HepG2 (cell line): ENCODE measurements around the gene IL32. TPM values are rescaled to one million over a fixed set of nuclear protein-coding genes. Genes with fewer than 3 reads are reported as not detected.

Experiments used
- ATAC-seq: fragments of 200-7000 bp; cut with Tn5 transposase; 3 replicates; pipeline ENCODE4 v1.9.1; 2020; ENCODE audit warnings: mild to moderate bottlenecking, moderate library complexity
- BruUV-seq: library from RNA; stranded (reverse); fragments of 400-500 nt; replicated peaks from 2 replicates; lab custom pipeline; 2021; lab: Mats Ljungman, UMichigan
- CTCF ChIA-PET: fragments of 300-600 bp; formaldehyde crosslinking; extraction: SDS; loops from one replicate; lab custom pipeline; 2021; ENCODE audit warnings: low total read pairs, inconsistent platforms, low intra/inter-chr PET ratio; lab: Yijun Ruan, JAX
- POLR2A ChIA-PET: fragments of 350-600 bp; sonication (Branson Sonifier 250); formaldehyde crosslinking; loops from one replicate; lab custom pipeline; 2020; ENCODE audit warnings: antibody characterized with exemption, inconsistent platforms; lab: Yijun Ruan, JAX
- DNase-seq: peaks from one replicate; pipeline ENCODE4 v3.0.0-alpha.2; 2015; ENCODE audit warnings: low spot score
- FAIRE-seq: peaks from 3 replicates; lab custom pipeline; 2011; peaks lifted over from hg19 to GRCh38; lab: Jason Lieb, UNC
- H2AFZ ChIP-seq: one replicate; pipeline ENCODE4 v1.6.1; 2011; ENCODE audit warnings: low read length, inconsistent platforms
- H3K27ac ChIP-seq: fragments of 300-600 bp; 3 replicates; pipeline ENCODE4 v1.8.0; 2011; ENCODE audit warnings: mixed run types, mild to moderate bottlenecking, mixed read lengths, low read length, inconsistent platforms; ENCODE audit not compliant: insufficient read depth; ENCODE audit errors: extremely low read length
- H3K27me3 ChIP-seq, 2 experiments: fragments of 200-600 bp in 1 of 2; 2 replicates in 1 of 2; 3 replicates in 1 of 2; pipeline versions ENCODE4 v1.6.0 to v1.8.0; 2011; ENCODE audit warnings: low read length in 2 of 2, mild to moderate bottlenecking in 2 of 2, moderate library complexity in 2 of 2, inconsistent platforms in 1 of 2; ENCODE audit not compliant: insufficient read depth in 2 of 2, control insufficient read depth in 1 of 2
- H3K36me3 ChIP-seq, 2 experiments: fragments of 200-600 bp in 1 of 2; replicated peaks in 1 of 2; 2 replicates in 1 of 2; 3 replicates in 1 of 2; pipeline versions ENCODE4 v1.5.1 to v1.8.0; 2011; ENCODE audit warnings: low read length in 2 of 2, inconsistent platforms in 1 of 2; ENCODE audit not compliant: insufficient read depth in 2 of 2, control insufficient read depth in 1 of 2
- H3K4me1 ChIP-seq: 2 replicates; pipeline ENCODE4 v1.5.1; 2012; ENCODE audit warnings: low read length, inconsistent platforms; ENCODE audit not compliant: insufficient read depth
- H3K4me2 ChIP-seq: 2 replicates; pipeline ENCODE4 v1.6.0; 2011; ENCODE audit warnings: low read depth, low read length, inconsistent platforms
- H3K4me3 ChIP-seq, 3 experiments: fragments of 200-600 bp in 1 of 3; sonication (generic), shearing (Covaris generic) in 1 of 3; replicated peaks in 1 of 3; 2 replicates each; pipeline ENCODE4 v1.5.1; 2011 to 2016; ENCODE audit warnings: low read length in 3 of 3, inconsistent platforms in 2 of 3, low read depth in 2 of 3, mild to moderate bottlenecking in 2 of 3, control low read depth in 1 of 3, mixed read lengths in 1 of 3; ENCODE audit not compliant: insufficient read depth in 1 of 3
- H3K79me2 ChIP-seq: one replicate; pipeline ENCODE4 v1.6.1; 2011; ENCODE audit warnings: low read length, inconsistent platforms; ENCODE audit not compliant: insufficient read depth
- H3K9ac ChIP-seq: 2 replicates; pipeline ENCODE4 v1.6.0; 2011; ENCODE audit warnings: mild to moderate bottlenecking, low read depth, low read length, inconsistent platforms; ENCODE audit not compliant: insufficient read depth
- H3K9me3 ChIP-seq: 2 replicates; pipeline ENCODE4 v1.5.1; 2012; ENCODE audit warnings: mild to moderate bottlenecking, low read length
- H4K20me1 ChIP-seq: 2 replicates; pipeline ENCODE4 v1.6.0; 2011; ENCODE audit warnings: inconsistent platforms, mild to moderate bottlenecking, low read length, moderate library complexity; ENCODE audit not compliant: insufficient read depth
- CREM ChIP-seq, 2 experiments: sonication (generic) in 1 of 2; formaldehyde crosslinking in 1 of 2; IDR thresholded peaks; 2 replicates each; pipeline versions ENCODE4 v1.4.0 to v1.6.1; 2016 to 2020; ENCODE audit warnings: antibody characterized with exemption in 1 of 2, mild to moderate bottlenecking in 1 of 2, missing genetic modification reagents in 1 of 2
- FOXK1 ChIP-seq: sonication (generic); formaldehyde crosslinking; IDR thresholded peaks from 2 replicates; pipeline ENCODE4 v1.4.0; 2020; ENCODE audit warnings: low read depth, missing genetic modification reagents, borderline replicate concordance
- KIAA2018 ChIP-seq: sonication (generic); formaldehyde crosslinking; IDR thresholded peaks from 2 replicates; pipeline ENCODE4 v1.5.0; 2020; ENCODE audit warnings: mild to moderate bottlenecking, missing genetic modification reagents, borderline replicate concordance
- PAF1 ChIP-seq: IDR thresholded peaks from 2 replicates; pipeline ENCODE4 v1.6.1; 2016; ENCODE audit warnings: missing genetic modification reagents, missing compliant biosample characterization
- PITX1 ChIP-seq: sonication (generic); formaldehyde crosslinking; IDR thresholded peaks from 2 replicates; pipeline ENCODE4 v1.5.1; 2020; ENCODE audit warnings: mild to moderate bottlenecking, missing genetic modification reagents
- SCMH1 ChIP-seq: sonication (generic); formaldehyde crosslinking; IDR thresholded peaks from 2 replicates; pipeline ENCODE4 v1.9.0; 2021; ENCODE audit warnings: missing genetic modification reagents, mild to moderate bottlenecking, borderline replicate concordance
- ZBTB8A ChIP-seq: sonication (generic); formaldehyde crosslinking; IDR thresholded peaks from 2 replicates; pipeline ENCODE4 v1.4.0; 2020; ENCODE audit warnings: mild to moderate bottlenecking, low read depth, missing genetic modification reagents, borderline replicate concordance
- ZMYM4 ChIP-seq: sonication (generic); formaldehyde crosslinking; IDR thresholded peaks from 2 replicates; pipeline ENCODE4 v1.8.1; 2023; ENCODE audit warnings: mild to moderate bottlenecking, missing genetic modification reagents
- ZSCAN5A ChIP-seq: sonication (generic); formaldehyde crosslinking; IDR thresholded peaks from 2 replicates; pipeline ENCODE4 v1.8.0; 2022; ENCODE audit warnings: mild to moderate bottlenecking, missing genetic modification reagents, borderline replicate concordance
- WGBS: methylation state at CpG from one replicate; pipeline ENCODE4 v1.1.6; 2017; ENCODE audit warnings: low lambda C conversion rate; 5-methylcytosine and 5-hydroxymethylcytosine counted together
- in situ Hi-C: cut with HindIII; loops from 2 replicates; pipeline ENCODE4 v1.10.0; 2017; ENCODE audit warnings: low pct_unique_long_range_greater_than_20kb; ENCODE audit not compliant: extremely low pct_ligation_motif_present
- intact Hi-C: fragments of 100-400 bp; cut with micrococcal nuclease; formaldehyde crosslinking; loops from one replicate; pipeline ENCODE4 v1.10.0; 2022; ENCODE audit not compliant: unreplicated experiment
- polyA plus RNA-seq, 8 experiments: library from polyadenylated mRNA; depleted of rRNA in 3 of 8; stranded (reverse) in 7 of 8; unstranded in 1 of 8; fragments of >200 nt; fragmentation: Illumina TruSeq in 4 of 8; extraction: Trizol in 4 of 8; gene quantifications; 2 replicates each; pipeline versions ENCODE4 v1.2.1 to v1.2.3, GENCODE V29; 2011 to 2016; ENCODE audit warnings: low read depth in 4 of 8, missing spikeins in 1 of 8, mixed read lengths in 1 of 8; ENCODE audit not compliant: insufficient read depth in 1 of 8
- total RNA-seq, 5 experiments: library from RNA; depleted of rRNA; stranded (reverse); fragments of >200 nt; fragmentation: Illumina TruSeq; extraction: Trizol; gene quantifications; 2 replicates each; pipeline ENCODE4 v1.2.3, GENCODE V29; 2016; ENCODE audit warnings: low read depth in 1 of 5
- TF ChIP-seq, protein P1 (sequence below): conservative IDR thresholded peaks from 2 replicates; pipeline ENCODE4 v1.6.1; 2018; ENCODE audit warnings: missing genetic modification reagents

The IL32 gene
- total and polyA plus RNA-seq, 2 of the 13 experiments (the other 11 are each of a cell fraction or from before 2014, with no cell fraction given) = 115 to 165 TPM

DNA sequence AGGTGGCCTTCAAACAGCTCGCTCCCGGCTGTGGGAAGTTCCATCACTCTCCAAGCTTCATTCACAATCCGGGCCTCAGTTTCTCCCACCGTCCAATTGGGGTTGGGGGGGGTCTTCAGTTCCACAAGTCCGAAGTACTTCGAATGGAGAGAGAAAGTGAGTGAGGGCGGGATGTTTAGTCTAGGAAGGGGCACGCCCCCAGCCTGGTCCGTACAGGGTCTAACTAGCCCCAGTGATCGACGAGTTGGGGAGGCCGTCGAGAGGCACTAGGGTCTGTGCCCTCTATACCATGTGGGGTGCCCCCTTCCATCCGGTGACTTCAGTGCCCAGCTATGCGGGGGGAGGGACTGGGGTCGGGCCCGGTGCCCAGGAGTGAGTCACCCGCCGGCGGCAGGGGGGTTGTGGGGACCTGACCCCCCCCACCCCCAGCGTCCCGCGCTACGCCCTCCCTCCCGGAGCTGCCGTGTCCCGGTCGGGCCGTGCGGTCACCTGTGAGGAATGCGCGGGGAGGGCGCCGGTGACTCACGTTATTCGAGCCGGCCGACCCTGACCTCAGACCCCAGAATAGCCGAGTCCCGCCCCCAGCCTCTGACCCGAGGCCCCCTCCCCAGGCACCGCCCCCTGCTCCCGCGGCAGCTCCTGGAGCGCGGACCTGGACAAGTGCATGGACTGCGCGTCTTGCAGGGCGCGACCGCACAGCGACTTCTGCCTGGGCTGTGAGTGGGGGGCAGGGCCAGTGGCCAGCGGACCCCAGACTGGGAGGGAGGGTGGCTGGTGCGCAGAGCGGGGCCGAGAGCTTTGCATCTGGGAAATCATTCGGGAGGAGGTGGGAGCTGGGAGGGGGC, 44.6 kb upstream of the IL32 start:
- POLR2A ChIA-PET = interaction anchor here (0.7 to 18.8 kb wide), 25 partner anchors 7 to 865 kb away, joined by 3 to 750 read pairs (median 5); partner anchors contain the start of genes CLDN9, FLYWCH2, IL32 and KREMEN2
- peak; percentile 42 for FAIRE-seq
- 2% methylated on average over 13 of the region's 57 CpGs for WGBS
- peak overlapping the region; percentile 85 for H3K4me2 ChIP-seq
- no TSS peak for BruUV-seq
- CTCF ChIA-PET = interaction anchor here (0.8 to 0.9 kb wide), 2 partner anchors 15 to 17 kb away, joined by 3 to 4 read pairs; no protein-coding TSS in a partner anchor
- H3K9ac ChIP-seq = peak overlapping the region; percentile 99
- peaks cover 5% of the 10 kb centered on the region for H3K79me2 ChIP-seq
- H3K27me3 ChIP-seq = no peaks in the 10 kb centered on the region; a peak in 2 of 5 replicates
- peak; percentile 53 for ATAC-seq
- H3K27ac ChIP-seq = peak overlapping the region; percentile 93
- peaks cover 4 to 6% of the 10 kb centered on the region in 2 experiments; a peak in 4 of 5 replicates for H3K36me3 ChIP-seq
- in situ Hi-C loops = no loop called here
- peaks cover 68% of the 10 kb centered on the region for H3K4me1 ChIP-seq
- intact Hi-C loops = no loop called here
- H4K20me1 ChIP-seq = peaks cover 31% of the 10 kb centered on the region; the same call in 1 of the 2 replicates
- peak overlapping the region; percentile 65 to 93 (median 76) for H3K4me3 ChIP-seq
- H3K9me3 ChIP-seq = no peaks in the 10 kb centered on the region
- peak; percentile 87 for DNase-seq
- H2AFZ ChIP-seq = no peak overlapping the region
- TF ChIP-seq ZMYM4 (CRISPR knock-in tag) = peak; percentile 53; the same call in 1 of the 2 replicates
- no peak for TF ChIP-seq ZBTB8A (CRISPR knock-in tag)
- peak; percentile 16; the same call in 1 of the 2 replicates for TF ChIP-seq PITX1 (CRISPR knock-in tag)
- TF ChIP-seq, protein P1, sequence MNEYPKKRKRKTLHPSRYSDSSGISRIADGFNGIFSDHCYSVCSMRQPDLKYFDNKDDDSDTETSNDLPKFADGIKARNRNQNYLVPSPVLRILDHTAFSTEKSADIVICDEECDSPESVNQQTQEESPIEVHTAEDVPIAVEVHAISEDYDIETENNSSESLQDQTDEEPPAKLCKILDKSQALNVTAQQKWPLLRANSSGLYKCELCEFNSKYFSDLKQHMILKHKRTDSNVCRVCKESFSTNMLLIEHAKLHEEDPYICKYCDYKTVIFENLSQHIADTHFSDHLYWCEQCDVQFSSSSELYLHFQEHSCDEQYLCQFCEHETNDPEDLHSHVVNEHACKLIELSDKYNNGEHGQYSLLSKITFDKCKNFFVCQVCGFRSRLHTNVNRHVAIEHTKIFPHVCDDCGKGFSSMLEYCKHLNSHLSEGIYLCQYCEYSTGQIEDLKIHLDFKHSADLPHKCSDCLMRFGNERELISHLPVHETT (CRISPR knock-in tag) = peak; percentile 97; the same call in 1 of the 2 replicates
- TF ChIP-seq PAF1 (CRISPR knock-in tag) = 0 out of 2 replicates have a peak, but pooled peaks have one; percentile 37
- no peak for TF ChIP-seq SCMH1 (CRISPR knock-in tag)
- peak; percentile 34; the same call in 1 of the 2 replicates for TF ChIP-seq FOXK1 (CRISPR knock-in tag)
- TF ChIP-seq CREM (IDR thresholded peaks at IDR 0.05) = peak; percentile 54
- TF ChIP-seq CREM (CRISPR knock-in tag; IDR thresholded peaks at IDR 0.05) = no peak
- TF ChIP-seq KIAA2018 = no peak
- TF ChIP-seq ZSCAN5A (CRISPR knock-in tag) = peak; percentile 75
